Activated CD4-positive, alpha-beta T cell treated with anti-CD3 and anti-CD28 coated beads, Interleukin-2, Interleukin-4, amounts not matched to agents 100 ng/mL and 50 ng/mL, durations not matched to agents 16 hours and 8 hours (primary cell): Measurements from ENCODE around the gene SMARCA1.

Experiments used
- DNase-seq: peaks from one replicate; pipeline ENCODE4 v3.0.0-alpha.2; 2020; ENCODE audit warnings: low spot score

The SMARCA1 gene

DNA sequence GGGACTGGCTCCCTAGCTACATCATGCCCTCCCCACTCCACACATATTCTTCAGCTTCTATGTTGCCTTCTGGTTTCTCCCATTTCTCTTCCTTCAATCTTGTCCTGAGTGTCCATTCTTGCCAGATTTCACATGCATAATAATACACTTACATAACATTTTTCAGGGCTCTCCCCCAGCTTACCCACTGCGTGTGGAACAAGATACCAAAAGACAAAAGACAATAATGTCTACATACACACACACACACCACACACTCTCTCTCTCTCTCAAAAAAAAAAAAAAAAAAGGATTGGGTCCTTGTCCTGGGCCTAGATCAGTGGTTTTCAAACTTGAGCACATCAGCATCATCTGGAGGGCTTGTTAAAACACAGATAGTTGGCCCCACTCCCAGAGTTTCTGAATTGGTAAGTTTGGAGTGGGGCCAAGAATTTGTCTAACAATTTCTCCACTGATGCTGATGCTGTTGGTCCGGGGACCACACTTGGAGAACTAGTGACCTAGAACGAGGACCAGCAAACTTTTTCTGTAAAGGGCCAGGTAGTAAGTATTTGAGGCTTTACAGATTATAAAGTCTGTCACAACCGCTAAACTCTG, 6.5 kb upstream of the SMARCA1 start:
- DNase-seq: no peak

GRCh38 chrX:129525896-129526295, 2.6 kb upstream of the SMARCA1 start:
- DNase-seq: no peak

DNA sequence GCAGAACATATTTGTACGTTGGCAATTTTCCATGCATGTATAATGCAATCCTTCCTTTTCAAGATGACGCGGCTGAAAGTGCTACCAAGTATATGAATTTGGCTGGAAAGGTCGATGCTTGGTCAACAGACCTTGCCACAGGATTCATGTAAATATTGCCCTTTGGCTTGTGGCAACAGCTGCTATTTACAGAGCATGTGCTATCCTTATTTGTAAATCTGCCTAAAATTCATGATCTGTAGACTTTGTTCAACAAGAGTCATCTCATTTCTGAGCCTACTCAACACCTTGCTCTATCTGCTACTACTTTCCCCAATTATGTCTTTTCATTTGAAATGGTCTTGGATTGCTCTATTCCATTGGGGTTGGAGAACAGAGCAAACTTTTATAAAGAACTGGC, 1.9 kb upstream of the SMARCA1 start:
- no peak for DNase-seq

DNA sequence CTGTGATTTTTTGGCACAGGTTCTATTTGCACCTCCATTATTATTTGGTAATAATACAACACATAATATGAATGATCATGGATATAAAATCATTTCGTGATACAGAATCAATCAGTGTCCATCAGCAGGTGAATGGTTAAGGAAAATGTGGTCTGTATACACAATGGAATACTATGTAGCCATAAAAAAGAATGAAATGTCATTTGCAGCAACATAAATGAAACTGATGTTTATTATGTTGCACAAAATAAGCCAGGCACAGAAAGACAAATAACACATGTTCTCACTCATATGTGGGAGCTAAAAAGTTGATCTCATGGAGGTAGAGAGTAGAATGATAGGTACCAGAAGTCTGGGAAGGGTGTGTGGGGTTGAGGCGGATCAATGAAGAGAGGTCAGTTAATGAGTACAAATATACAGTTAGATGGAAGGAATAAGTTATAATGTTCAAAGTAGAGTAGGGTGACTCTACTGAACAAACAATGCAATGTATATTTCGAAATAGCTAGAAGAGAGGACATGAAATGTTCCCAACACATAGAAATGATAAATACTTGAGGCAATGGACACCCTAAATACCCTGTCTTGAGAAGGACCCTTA, 1.1 kb upstream of the SMARCA1 start:
- DNase-seq: no peak

GRCh38 chrX:129522184-129523078, 859 bp downstream of the SMARCA1 start:
- DNase-seq: no peak

DNA sequence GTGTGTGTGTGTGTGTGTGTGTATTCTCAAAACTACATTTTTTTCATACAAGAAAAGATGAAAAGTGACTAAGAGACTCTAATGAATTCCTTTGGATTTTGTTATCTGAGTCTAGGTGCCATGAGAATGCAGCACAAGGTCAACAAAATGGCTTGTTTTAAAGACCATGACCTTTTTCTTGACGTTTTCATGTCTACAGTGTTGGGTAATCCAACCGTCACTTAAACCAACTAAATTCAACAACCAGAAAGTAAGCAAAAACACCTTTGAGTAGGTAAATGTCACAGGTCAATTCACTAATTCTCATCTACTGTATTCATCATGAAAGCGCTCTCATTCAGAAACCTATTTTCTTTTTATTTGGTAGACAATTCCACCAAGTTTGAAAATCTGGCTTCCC, 3.1 kb downstream of the SMARCA1 start:
- no peak for DNase-seq

DNA sequence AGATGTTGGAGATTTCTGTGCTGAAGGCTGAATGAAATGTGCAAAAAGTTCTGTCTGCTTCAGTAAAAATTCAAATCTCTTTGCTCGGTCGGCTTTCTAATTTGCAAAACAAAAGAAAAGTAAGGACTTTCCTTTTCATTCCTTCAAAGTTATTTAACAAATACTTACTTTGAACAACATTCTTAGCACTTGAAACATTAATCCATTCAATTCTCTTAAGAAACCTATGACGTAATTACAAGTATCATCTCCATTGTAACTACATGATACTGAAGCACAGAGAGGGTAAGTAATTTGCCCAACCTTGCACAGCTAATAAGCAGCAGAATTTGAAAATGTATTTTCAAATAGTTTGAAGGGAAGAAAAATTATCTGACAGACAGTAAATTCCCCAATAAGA, 6.9 kb downstream of the SMARCA1 start:
- no peak for DNase-seq

DNA sequence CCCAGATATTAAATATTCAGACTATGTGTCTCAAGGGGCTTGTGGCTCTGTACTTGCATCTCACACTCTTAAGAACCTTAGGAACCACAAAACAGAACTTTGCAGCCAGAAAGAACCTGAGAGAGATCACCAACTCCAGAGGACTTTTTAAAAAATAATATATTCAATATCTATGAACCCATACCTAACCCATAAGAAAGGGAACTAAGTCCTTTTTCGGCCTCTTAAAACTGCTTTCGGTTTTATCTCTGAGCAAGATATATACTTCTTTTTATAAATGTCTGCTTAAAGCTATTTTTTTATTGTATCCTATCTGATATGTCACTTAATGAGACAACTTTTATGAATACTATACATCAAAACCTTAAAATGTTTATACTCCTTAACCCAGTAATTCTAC, 10.9 kb downstream of the SMARCA1 start:
- no peak for DNase-seq

- DNase-seq: no peak
These were observed 11.6 kb downstream of the SMARCA1 start for GRCh38 chrX:129511689-129512088.

- DNase-seq: no peak
These were observed 13.0 kb downstream of the SMARCA1 start for GRCh38 chrX:129510331-129510730.

GRCh38 chrX:129497146-129497843, 26.0 kb downstream of the SMARCA1 start:
- no peak for DNase-seq

DNA sequence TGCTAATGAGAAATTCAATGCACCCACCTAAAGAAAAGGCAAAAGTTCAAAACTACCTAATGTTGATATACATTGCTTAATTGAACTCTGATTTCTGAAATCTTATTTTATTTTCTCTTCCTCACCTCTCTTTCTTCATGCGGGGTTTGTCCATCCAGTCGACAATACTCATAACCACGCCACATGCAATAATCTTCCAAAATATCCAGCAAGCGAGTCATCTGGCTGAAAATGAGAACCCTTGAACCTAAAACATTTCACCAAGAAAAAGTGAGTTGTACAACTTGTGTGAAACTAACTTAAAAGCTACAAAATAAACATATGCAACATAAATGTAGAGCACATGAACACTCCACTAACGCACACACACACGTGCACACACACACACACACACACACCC, 26.7 kb downstream of the SMARCA1 start:
- DNase-seq: no peak

DNA sequence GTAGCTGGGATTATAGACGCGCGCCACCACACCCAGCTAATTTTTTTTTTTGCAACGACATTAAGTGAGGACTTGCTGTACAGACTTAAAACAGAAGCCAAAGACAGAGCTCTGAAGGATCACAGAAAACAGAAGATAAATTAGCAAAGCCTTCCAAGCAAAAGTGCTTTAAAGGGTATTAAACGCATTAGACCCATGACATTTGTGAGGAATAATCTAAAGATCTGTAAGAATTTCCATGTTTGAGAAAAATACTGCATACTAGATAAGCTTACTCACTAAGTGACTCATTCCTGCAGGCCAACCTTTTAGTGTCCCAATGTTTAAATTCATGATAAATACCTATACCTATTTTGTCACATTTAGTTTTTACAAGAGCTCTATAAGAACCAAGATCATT, 27.4 kb downstream of the SMARCA1 start:
- DNase-seq: no peak

GRCh38 chrX:129494887-129495286, 28.4 kb downstream of the SMARCA1 start:
- DNase-seq: no peak

DNA sequence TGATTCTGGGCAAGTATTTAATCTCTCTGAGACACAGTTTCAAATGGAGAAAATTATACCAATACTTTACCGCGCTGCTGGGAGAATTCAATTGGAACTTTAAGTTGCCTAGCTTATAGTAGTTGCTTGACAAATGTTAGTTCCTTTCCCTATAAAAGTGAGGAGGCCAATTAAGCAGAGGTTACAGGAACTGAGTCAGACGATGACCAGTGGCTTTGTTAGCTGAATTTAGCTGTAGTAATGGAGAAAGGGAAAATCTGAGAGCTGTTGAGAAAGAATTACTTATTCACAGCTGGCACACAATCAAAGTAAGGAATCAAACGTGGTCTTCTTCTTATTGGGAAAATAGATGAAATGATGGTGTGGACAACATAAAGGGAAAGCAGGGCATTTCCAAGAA, 29.6 kb downstream of the SMARCA1 start:
- DNase-seq: no peak

DNA sequence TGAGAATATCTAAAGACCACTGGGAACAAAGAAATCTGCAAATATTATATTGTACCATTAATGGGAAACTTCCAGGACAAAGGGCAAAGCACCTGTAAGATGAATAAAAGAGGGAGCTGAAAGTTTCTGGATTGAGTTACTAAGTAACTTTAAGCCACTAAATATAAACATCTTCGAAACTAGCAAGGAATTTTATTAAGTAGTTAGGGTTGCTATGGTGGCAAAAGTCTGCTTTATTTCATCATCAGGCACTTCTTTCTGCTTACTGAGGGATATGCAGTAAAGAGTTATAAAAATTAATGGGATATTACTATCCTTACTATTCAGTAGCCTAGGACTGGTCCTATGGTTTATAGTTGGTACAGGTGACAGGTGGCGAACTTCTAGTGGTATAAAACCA, 33.0 kb downstream of the SMARCA1 start:
- DNase-seq: no peak

GRCh38 chrX:129488359-129488758, 34.9 kb downstream of the SMARCA1 start:
- no peak for DNase-seq

- no peak for DNase-seq
These were observed 42.4 kb downstream of the SMARCA1 start for GRCh38 chrX:129480889-129481288.

GRCh38 chrX:129478516-129478915, 44.8 kb downstream of the SMARCA1 start:
- DNase-seq: no peak

DNA sequence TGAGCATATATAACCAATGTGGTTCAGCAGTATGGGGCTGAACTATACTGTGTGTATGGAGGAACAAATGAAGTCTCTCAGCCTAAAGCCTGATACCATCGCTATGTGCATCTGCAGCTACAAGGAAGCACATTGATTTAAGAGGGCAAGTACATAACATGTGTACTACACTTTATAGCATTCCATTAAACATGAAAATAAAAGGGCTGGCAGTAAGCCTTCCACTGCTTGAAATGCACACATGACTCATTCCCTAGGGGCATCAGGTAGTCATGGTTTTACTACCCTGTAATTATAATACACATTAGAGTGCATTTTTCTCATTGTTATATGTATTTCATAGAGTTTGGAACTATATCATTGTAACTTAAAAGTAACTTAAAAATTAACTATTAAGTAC, 51.2 kb downstream of the SMARCA1 start:
- DNase-seq: no peak

DNA sequence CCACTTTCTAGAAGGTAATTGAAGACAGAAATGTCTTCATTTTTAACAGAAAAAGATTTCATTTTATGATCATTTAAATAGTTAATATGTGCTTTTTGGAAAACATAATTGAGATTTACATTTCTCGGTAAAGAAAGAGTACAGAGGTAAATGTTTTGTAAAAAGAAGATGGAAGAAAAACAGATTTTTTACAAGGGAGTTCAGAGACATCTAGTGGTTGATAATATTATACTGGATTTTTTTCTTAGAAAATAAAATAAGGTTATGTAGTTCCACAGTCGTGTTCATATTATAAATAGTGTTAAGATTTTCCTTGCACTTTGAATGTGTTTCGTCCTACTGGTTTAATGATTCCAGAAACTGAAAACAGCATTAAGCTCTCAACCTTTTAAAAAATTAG, 60.6 kb downstream of the SMARCA1 start:
- no peak for DNase-seq

DNA sequence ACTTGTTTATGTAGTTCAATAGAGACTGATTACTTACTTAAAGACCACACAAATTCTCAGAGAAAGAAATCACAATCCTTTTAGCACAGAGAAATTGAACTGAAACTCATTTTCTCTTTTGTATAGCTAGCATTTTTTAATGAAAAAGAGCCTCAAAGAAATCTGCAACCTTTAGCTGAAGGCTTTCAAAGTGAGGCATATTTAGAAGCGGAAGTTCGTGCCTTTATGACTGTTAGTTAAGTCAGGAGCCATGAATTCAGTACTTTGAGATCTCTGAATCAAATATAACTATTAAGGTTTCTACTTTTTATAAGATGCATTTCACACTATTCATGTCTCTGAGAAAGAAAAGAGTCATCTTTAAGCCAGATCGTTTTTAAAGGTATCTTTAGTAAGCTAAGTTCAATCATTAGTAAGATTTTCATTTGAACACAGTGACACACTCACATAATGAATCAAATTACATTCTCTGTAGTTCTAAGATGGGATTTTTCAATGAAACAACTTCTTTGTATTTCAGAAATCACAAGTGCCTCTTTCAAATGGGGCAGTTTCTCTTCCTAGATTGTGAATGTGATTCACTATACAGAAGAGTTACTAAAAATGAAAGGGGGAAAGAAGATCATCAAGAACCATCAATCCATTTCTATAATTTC, 61.4 kb downstream of the SMARCA1 start:
- no peak for DNase-seq
